GM23338 (cell line): Measurements from ENCODE around the gene OR56A1. TPM values are rescaled to one million over a fixed set of nuclear protein-coding genes. Genes with fewer than 3 reads are reported as not detected.
"Not testable (repeated sequence)": the region's sequence is repeated elsewhere in the genome, so short reads cannot be mapped to it uniquely, and the experiment has no call there.

ENCODE experiments used
- ATAC-seq: fragments of 200-7000 bp; cut with Tn5 transposase; 3 replicates; pipeline ENCODE4 v1.9.1; 2020
- DNase-seq: peaks from one replicate; pipeline ENCODE4 v3.0.0-alpha.2; 2015; ENCODE audit warnings: low spot score
- H2AFZ ChIP-seq: fragments of 200-600 bp; sonication (generic); 2 replicates; pipeline ENCODE4 v1.8.0; 2016; ENCODE audit warnings: antibody characterized with exemption, mild to moderate bottlenecking, moderate library complexity
- H3F3A ChIP-seq: fragments of 200-600 bp; sonication (generic); replicated peaks from 2 replicates; pipeline ENCODE4 v1.8.0; 2017; ENCODE audit warnings: antibody characterized with exemption, mixed run types, low read depth
- H3K27ac ChIP-seq: fragments of 200-600 bp; sonication (generic); 2 replicates; pipeline ENCODE4 v1.6.1; 2016; ENCODE audit warnings: low read depth
- H3K27me3 ChIP-seq: fragments of 200-600 bp; sonication (generic); 2 replicates; pipeline ENCODE4 v1.8.0; 2016; ENCODE audit warnings: mild to moderate bottlenecking, mixed run types, moderate library complexity; ENCODE audit not compliant: insufficient read depth
- H3K36me3 ChIP-seq: fragments of 200-600 bp; sonication (generic); 2 replicates; pipeline ENCODE4 v1.8.0; 2016; ENCODE audit warnings: mild to moderate bottlenecking; ENCODE audit not compliant: insufficient read depth
- H3K4me1 ChIP-seq: fragments of 200-600 bp; sonication (generic); 2 replicates; pipeline ENCODE4 v1.8.0; 2016; ENCODE audit warnings: mild to moderate bottlenecking, moderate library complexity; ENCODE audit not compliant: insufficient read depth
- H3K4me2 ChIP-seq: fragments of 200-600 bp; sonication (generic); 2 replicates; pipeline ENCODE4 v1.7.1; 2017; ENCODE audit warnings: mixed run types
- H3K4me3 ChIP-seq: fragments of 200-600 bp; sonication (generic); 2 replicates; pipeline ENCODE4 v1.6.1; 2016; ENCODE audit warnings: mixed run types
- H3K79me2 ChIP-seq: fragments of 200-600 bp; sonication (generic); replicated peaks from 2 replicates; pipeline ENCODE4 v1.8.0; 2017; ENCODE audit warnings: mild to moderate bottlenecking; ENCODE audit not compliant: insufficient read depth
- H3K9me2 ChIP-seq: fragments of 200-600 bp; sonication (generic); 2 replicates; pipeline ENCODE4 v1.8.0; 2017; ENCODE audit not compliant: insufficient read depth
- H4K20me1 ChIP-seq: fragments of 200-600 bp; sonication (generic); replicated peaks from 2 replicates; pipeline ENCODE4 v1.8.0; 2017; ENCODE audit warnings: mild to moderate bottlenecking; ENCODE audit not compliant: insufficient read depth
- H3K27ac Mint-ChIP-seq: 2 replicates; pipeline ENCODE4 v1.8.0; 2020; ENCODE audit warnings: inconsistent platforms, mild to moderate bottlenecking, moderate library complexity, mixed read lengths
- H3K27me3 Mint-ChIP-seq: 3 replicates; pipeline ENCODE4 v1.8.0; 2022; ENCODE audit warnings: low read depth, mild to moderate bottlenecking, moderate library complexity, mixed read lengths, inconsistent platforms; ENCODE audit not compliant: insufficient read depth, poor library complexity
- H3K36me3 Mint-ChIP-seq: 3 replicates; pipeline ENCODE4 v1.8.0; 2021; ENCODE audit warnings: low read depth, mild to moderate bottlenecking, inconsistent platforms, moderate library complexity, mixed read lengths
- H3K4me1 Mint-ChIP-seq: 3 replicates; pipeline ENCODE4 v1.8.0; 2020; ENCODE audit warnings: mild to moderate bottlenecking, inconsistent platforms, mixed read lengths
- H3K4me3 Mint-ChIP-seq: 3 replicates; pipeline ENCODE4 v1.8.0; 2021; ENCODE audit warnings: moderate library complexity, mild to moderate bottlenecking, inconsistent platforms, mixed read lengths
- H3K9me3 Mint-ChIP-seq: 3 replicates; pipeline ENCODE4 v1.8.0; 2020; ENCODE audit warnings: moderate library complexity, mild to moderate bottlenecking, inconsistent platforms, mixed read lengths
- POLR2AphosphoS5 ChIP-seq: IDR thresholded peaks from 2 replicates; pipeline ENCODE4 v1.6.1; 2016; ENCODE audit warnings: antibody characterized with exemption, low read depth
- STAT1 ChIP-seq: IDR thresholded peaks from one replicate; pipeline ENCODE4 v1.6.1; 2016; ENCODE audit warnings: antibody characterized with exemption; ENCODE audit not compliant: unreplicated experiment
- polyA plus RNA-seq: library from polyadenylated mRNA; unstranded; fragments of >200 nt; fragmentation: Nextera tagmentation; extraction: Ambion mirVana; gene quantifications from 2 replicates; pipeline ENCODE4 v1.2.1, GENCODE V29; 2016
- total RNA-seq: library from RNA; depleted of rRNA; stranded (reverse); fragments of >200 nt; shearing (Covaris generic); gene quantifications from 2 replicates; pipeline ENCODE4 v1.2.3, GENCODE V29; 2014
- TF ChIP-seq, protein P1 (sequence below), 2 experiments: fragments of 200-600 bp in 1 of 2; sonication (generic) in 1 of 2; conservative IDR thresholded peaks; 2 replicates each; pipeline versions ENCODE4 v1.5.1 to v1.6.1; 2016 to 2017; ENCODE audit warnings: antibody characterized with exemption in 2 of 2, low read depth in 2 of 2, mild to moderate bottlenecking in 2 of 2, moderate library complexity in 1 of 2
- TF ChIP-seq, protein P2 (sequence below): IDR thresholded peaks from 2 replicates; pipeline ENCODE4 v1.6.1; 2016; ENCODE audit warnings: antibody characterized with exemption

Gene OR56A1
- total and polyA plus RNA-seq, 2 experiments from 2014 or later = 0.06 to 0.35 TPM

DNA sequence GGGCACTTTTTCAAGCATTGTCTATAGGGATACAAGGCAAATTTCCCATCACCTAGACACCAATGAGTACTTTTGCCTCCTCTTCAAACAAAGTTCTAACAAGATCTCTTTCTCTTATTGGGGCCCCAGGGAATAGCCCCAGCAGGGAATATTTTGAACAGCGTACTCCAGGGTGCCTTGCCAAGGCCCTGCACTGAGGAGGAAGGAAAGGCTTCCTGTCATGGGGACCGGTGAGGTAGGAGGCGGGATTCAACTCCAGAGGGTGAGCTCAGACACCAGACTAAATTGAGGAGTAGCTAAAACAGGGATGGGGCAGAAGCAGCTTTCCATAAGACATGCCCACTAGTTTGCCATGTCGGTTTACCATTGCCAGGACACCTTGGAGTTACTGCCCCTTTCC, 48.9 kb upstream of the OR56A1 start:
- H3K9me3 Mint-ChIP-seq = peaks cover 41% of the 10 kb centered on the region
- no peak overlapping the region for H3K4me3 Mint-ChIP-seq
- Histone ChIP-seq H3K36me3 (peaks cover 5% of the 10 kb centered on the region; the same call in 1 of the 2 replicates), H3F3A (no peaks in the 10 kb centered on the region), H3K79me2 (no peaks in the 10 kb centered on the region), H2AFZ (no peak overlapping the region), H3K27me3 (no peaks in the 10 kb centered on the region), H4K20me1 (no peaks in the 10 kb centered on the region), H3K4me2 (no peak overlapping the region), H3K4me3 (no peak overlapping the region), H3K9me2 (0 out of 2 replicates have a peak, but pooled peaks cover 8% of the 10 kb centered on the region), H3K4me1 (0 out of 2 replicates have a peak, but pooled peaks cover 4% of the 10 kb centered on the region), H3K27ac (no peak overlapping the region)
- H3K27me3 Mint-ChIP-seq = peaks cover 3% of the 10 kb centered on the region
- no peak overlapping the region for H3K27ac Mint-ChIP-seq
- no peak for ATAC-seq
- DNase-seq = no peak
- H3K4me1 Mint-ChIP-seq = no peaks in the 10 kb centered on the region; the same call in 2 of the 3 replicates
- H3K36me3 Mint-ChIP-seq = peaks cover 34% of the 10 kb centered on the region
- TF ChIP-seq STAT1 (no peak), POLR2AphosphoS5 (no peak)
- TF ChIP-seq, protein P1, sequence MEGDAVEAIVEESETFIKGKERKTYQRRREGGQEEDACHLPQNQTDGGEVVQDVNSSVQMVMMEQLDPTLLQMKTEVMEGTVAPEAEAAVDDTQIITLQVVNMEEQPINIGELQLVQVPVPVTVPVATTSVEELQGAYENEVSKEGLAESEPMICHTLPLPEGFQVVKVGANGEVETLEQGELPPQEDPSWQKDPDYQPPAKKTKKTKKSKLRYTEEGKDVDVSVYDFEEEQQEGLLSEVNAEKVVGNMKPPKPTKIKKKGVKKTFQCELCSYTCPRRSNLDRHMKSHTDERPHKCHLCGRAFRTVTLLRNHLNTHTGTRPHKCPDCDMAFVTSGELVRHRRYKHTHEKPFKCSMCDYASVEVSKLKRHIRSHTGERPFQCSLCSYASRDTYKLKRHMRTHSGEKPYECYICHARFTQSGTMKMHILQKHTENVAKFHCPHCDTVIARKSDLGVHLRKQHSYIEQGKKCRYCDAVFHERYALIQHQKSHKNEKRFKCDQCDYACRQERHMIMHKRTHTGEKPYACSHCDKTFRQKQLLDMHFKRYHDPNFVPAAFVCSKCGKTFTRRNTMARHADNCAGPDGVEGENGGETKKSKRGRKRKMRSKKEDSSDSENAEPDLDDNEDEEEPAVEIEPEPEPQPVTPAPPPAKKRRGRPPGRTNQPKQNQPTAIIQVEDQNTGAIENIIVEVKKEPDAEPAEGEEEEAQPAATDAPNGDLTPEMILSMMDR (conservative IDR thresholded peaks at IDR 0.05; ENCODE audit: low read depth in 2 of 2) = no peak
- TF ChIP-seq, protein P2, sequence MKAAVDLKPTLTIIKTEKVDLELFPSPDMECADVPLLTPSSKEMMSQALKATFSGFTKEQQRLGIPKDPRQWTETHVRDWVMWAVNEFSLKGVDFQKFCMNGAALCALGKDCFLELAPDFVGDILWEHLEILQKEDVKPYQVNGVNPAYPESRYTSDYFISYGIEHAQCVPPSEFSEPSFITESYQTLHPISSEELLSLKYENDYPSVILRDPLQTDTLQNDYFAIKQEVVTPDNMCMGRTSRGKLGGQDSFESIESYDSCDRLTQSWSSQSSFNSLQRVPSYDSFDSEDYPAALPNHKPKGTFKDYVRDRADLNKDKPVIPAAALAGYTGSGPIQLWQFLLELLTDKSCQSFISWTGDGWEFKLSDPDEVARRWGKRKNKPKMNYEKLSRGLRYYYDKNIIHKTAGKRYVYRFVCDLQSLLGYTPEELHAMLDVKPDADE = no peak

DNA sequence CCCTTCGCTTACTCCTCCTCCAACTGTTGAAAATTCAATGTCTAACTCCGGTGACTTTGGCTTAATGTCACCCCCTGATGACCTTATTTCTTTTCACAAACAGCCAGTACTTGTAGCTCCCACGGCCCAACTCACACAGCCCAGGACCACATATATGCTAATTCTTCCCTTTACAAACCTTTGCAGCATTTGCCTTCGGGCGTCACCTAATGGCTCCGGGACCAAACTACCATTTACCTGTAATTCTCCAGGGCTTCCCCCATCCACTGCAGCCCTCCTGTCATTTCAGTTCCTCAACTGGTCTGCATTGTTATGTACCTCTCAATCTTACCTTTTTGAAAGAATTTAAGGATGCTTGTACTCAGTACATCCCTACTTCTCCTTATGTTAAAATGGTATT, 47.2 kb upstream of the OR56A1 start:
- Histone ChIP-seq H3K27ac (no peak overlapping the region), H4K20me1 (no peaks in the 10 kb centered on the region), H3F3A (no peaks in the 10 kb centered on the region), H3K4me3 (no peak overlapping the region), H2AFZ (no peak overlapping the region), H3K27me3 (no peaks in the 10 kb centered on the region), H3K4me2 (no peak overlapping the region), H3K4me1 (0 out of 2 replicates have a peak, but pooled peaks cover 4% of the 10 kb centered on the region), H3K36me3 (peaks cover 5% of the 10 kb centered on the region; the same call in 1 of the 2 replicates), H3K79me2 (no peaks in the 10 kb centered on the region), H3K9me2 (0 out of 2 replicates have a peak, but pooled peaks cover 6% of the 10 kb centered on the region)
- Mint-ChIP-seq H3K9me3 (peaks cover 50% of the 10 kb centered on the region), H3K4me1 (no peaks in the 10 kb centered on the region; the same call in 2 of the 3 replicates), H3K27me3 (peaks cover 3% of the 10 kb centered on the region), H3K36me3 (peaks cover 37% of the 10 kb centered on the region), H3K4me3 (no peak overlapping the region), H3K27ac (no peak overlapping the region)
- TF ChIP-seq POLR2AphosphoS5 = no peak
- TF ChIP-seq, protein P1 (conservative IDR thresholded peaks at IDR 0.05; ENCODE audit: low read depth in 2 of 2) = peak in 1 of 2 experiments; percentile 37; a peak in 2 of 4 replicates
- DNase-seq (peak; percentile 35), ATAC-seq (peak; percentile 48; the same call in 2 of the 3 replicates)

DNA sequence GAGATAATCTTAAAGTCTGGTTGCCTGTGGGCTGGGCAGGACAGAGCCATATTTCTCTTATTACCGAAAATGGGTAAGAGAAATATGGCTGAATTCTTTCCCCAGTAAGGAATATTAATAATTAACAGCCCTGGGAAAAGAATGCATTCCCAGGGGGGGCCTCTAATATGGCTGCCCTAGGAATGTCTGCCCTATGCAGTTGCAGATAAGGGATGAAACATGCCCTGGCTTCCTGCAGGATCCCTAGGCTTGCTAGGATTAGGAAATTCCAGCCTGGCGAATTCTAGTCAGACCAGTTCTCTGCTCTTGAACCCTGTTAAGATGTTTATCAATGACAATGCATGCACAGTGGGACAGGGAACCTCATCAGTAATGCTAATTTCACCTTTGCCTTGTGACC, 45.9 kb upstream of the OR56A1 start:
- not testable (repeated sequence) for H4K20me1 ChIP-seq, H2AFZ ChIP-seq, H3K27me3 Mint-ChIP-seq, ATAC-seq, H3K4me1 ChIP-seq, H3K79me2 ChIP-seq, H3K4me1 Mint-ChIP-seq, H3K36me3 ChIP-seq, H3K4me3 ChIP-seq, H3K4me2 ChIP-seq, H3K27ac Mint-ChIP-seq, H3K27me3 ChIP-seq, H3K9me2 ChIP-seq, H3K27ac ChIP-seq, DNase-seq, H3F3A ChIP-seq, H3K4me3 Mint-ChIP-seq
- H3K9me3 Mint-ChIP-seq = peaks cover 53% of the 10 kb centered on the region
- H3K36me3 Mint-ChIP-seq = peaks cover 37% of the 10 kb centered on the region
